Measurements from ENCODE around the gene LNX1.

The LNX1 gene

GRCh38 chr4:53436251-53436650 is 155.0 kb downstream of the LNX1 start:
- no peaks in the 10 kb centered on the region for H3K9me3 ChIP-seq (ENCODE audit: insufficient read depth, low read depth, low read length)
- peaks cover 69% of the 10 kb centered on the region for H3K36me3 ChIP-seq (ENCODE audit: insufficient read depth, low read length)
- H3K4me3 ChIP-seq (ENCODE audit: low read length, poor library complexity, severe bottlenecking) = no peak overlapping the region
- no peak overlapping the region for H2AFZ ChIP-seq (ENCODE audit: low read length)
- peaks cover 5% of the 10 kb centered on the region for H3K4me1 ChIP-seq (ENCODE audit: insufficient read depth, low read length, poor library complexity, severe bottlenecking)
- no peaks in the 10 kb centered on the region for H3K9me2 ChIP-seq (replicated peaks; ENCODE audit: low read depth, low read length)
- H4K20me1 ChIP-seq (ENCODE audit: insufficient read depth, low read length, poor library complexity, severe bottlenecking) = peaks cover 21% of the 10 kb centered on the region
- peaks cover 32% of the 10 kb centered on the region for H3K79me2 ChIP-seq (ENCODE audit: insufficient read depth, low read length)
- H3F3A ChIP-seq (ENCODE audit: low read depth) = no peaks in the 10 kb centered on the region
- H3K4me2 ChIP-seq (ENCODE audit: low read depth, low read length, poor library complexity, severe bottlenecking) = no peak overlapping the region
- H3K9ac ChIP-seq (ENCODE audit: low read depth, low read length, poor library complexity, severe bottlenecking) = no peak overlapping the region
- no peak for TF ChIP-seq EZH2phosphoT487 (IDR thresholded peaks at IDR 0.05; ENCODE audit: borderline replicate concordance)
- TF ChIP-seq, protein P1, sequence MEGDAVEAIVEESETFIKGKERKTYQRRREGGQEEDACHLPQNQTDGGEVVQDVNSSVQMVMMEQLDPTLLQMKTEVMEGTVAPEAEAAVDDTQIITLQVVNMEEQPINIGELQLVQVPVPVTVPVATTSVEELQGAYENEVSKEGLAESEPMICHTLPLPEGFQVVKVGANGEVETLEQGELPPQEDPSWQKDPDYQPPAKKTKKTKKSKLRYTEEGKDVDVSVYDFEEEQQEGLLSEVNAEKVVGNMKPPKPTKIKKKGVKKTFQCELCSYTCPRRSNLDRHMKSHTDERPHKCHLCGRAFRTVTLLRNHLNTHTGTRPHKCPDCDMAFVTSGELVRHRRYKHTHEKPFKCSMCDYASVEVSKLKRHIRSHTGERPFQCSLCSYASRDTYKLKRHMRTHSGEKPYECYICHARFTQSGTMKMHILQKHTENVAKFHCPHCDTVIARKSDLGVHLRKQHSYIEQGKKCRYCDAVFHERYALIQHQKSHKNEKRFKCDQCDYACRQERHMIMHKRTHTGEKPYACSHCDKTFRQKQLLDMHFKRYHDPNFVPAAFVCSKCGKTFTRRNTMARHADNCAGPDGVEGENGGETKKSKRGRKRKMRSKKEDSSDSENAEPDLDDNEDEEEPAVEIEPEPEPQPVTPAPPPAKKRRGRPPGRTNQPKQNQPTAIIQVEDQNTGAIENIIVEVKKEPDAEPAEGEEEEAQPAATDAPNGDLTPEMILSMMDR (conservative IDR thresholded peaks at IDR 0.05; ENCODE audit: low read length) = no peak
- no peaks in the 10 kb centered on the region for H3K27me3 ChIP-seq (ENCODE audit: insufficient read depth, low read length, poor library complexity, severe bottlenecking)

- H3F3A ChIP-seq (ENCODE audit: low read depth) = no peaks in the 10 kb centered on the region
- H3K9me3 ChIP-seq (ENCODE audit: insufficient read depth, low read depth, low read length) = no peaks in the 10 kb centered on the region
- peaks cover 28% of the 10 kb centered on the region for H4K20me1 ChIP-seq (ENCODE audit: insufficient read depth, low read length, poor library complexity, severe bottlenecking)
- TF ChIP-seq, protein P1 (conservative IDR thresholded peaks at IDR 0.05; ENCODE audit: low read length) = no peak
- no peak for TF ChIP-seq EZH2phosphoT487 (IDR thresholded peaks at IDR 0.05; ENCODE audit: borderline replicate concordance)
- H3K4me1 ChIP-seq (ENCODE audit: insufficient read depth, low read length, poor library complexity, severe bottlenecking) = peaks cover 14% of the 10 kb centered on the region
- no peaks in the 10 kb centered on the region for H3K9me2 ChIP-seq (replicated peaks; ENCODE audit: low read depth, low read length)
- H3K27me3 ChIP-seq (ENCODE audit: insufficient read depth, low read length, poor library complexity, severe bottlenecking) = no peaks in the 10 kb centered on the region
- H3K4me2 ChIP-seq (ENCODE audit: low read depth, low read length, poor library complexity, severe bottlenecking) = no peak overlapping the region
- H3K79me2 ChIP-seq (ENCODE audit: insufficient read depth, low read length) = peaks cover 19% of the 10 kb centered on the region
- no peak overlapping the region for H3K4me3 ChIP-seq (ENCODE audit: low read length, poor library complexity, severe bottlenecking)
- no peak overlapping the region for H3K9ac ChIP-seq (ENCODE audit: low read depth, low read length, poor library complexity, severe bottlenecking)
- H2AFZ ChIP-seq (ENCODE audit: low read length) = no peak overlapping the region
- peaks cover 74% of the 10 kb centered on the region for H3K36me3 ChIP-seq (ENCODE audit: insufficient read depth, low read length)
These were observed 158.5 kb downstream of the LNX1 start for GRCh38 chr4:53432528-53433424.

- TF ChIP-seq EZH2phosphoT487 (IDR thresholded peaks at IDR 0.05; ENCODE audit: borderline replicate concordance) = no peak
- TF ChIP-seq, protein P1 (conservative IDR thresholded peaks at IDR 0.05; ENCODE audit: low read length) = no peak
- H3K4me2 ChIP-seq (ENCODE audit: low read depth, low read length, poor library complexity, severe bottlenecking) = peak overlapping the region; percentile 47
- no peaks in the 10 kb centered on the region for H3K27me3 ChIP-seq (ENCODE audit: insufficient read depth, low read length, poor library complexity, severe bottlenecking)
- H3K9me2 ChIP-seq (replicated peaks; ENCODE audit: low read depth, low read length) = no peaks in the 10 kb centered on the region
- peaks cover 24% of the 10 kb centered on the region for H4K20me1 ChIP-seq (ENCODE audit: insufficient read depth, low read length, poor library complexity, severe bottlenecking)
- peaks cover 14% of the 10 kb centered on the region for H3K4me1 ChIP-seq (ENCODE audit: insufficient read depth, low read length, poor library complexity, severe bottlenecking)
- no peaks in the 10 kb centered on the region for H3K9me3 ChIP-seq (ENCODE audit: insufficient read depth, low read depth, low read length)
- peaks cover 12% of the 10 kb centered on the region for H3K79me2 ChIP-seq (ENCODE audit: insufficient read depth, low read length)
- H3K9ac ChIP-seq (ENCODE audit: low read depth, low read length, poor library complexity, severe bottlenecking) = no peak overlapping the region
- peak overlapping the region; percentile 21 for H3K4me3 ChIP-seq (ENCODE audit: low read length, poor library complexity, severe bottlenecking)
- H2AFZ ChIP-seq (ENCODE audit: low read length) = no peak overlapping the region
- H3F3A ChIP-seq (ENCODE audit: low read depth) = no peaks in the 10 kb centered on the region
- H3K36me3 ChIP-seq (ENCODE audit: insufficient read depth, low read length) = peaks cover 82% of the 10 kb centered on the region
These were observed 160.2 kb downstream of the LNX1 start for GRCh38 chr4:53431052-53431451.

Data from Loucy (cell line).